GM19035 (cell line): ENCODE results near the gene NCOA3.

Experiments used
- ATAC-seq: cut with Tn5 transposase; IDR thresholded peaks from one replicate; pipeline ENCODE4 v1.9.1; 2021; ENCODE audit not compliant: unreplicated experiment

Gene NCOA3

GRCh38 chr20:47675190-47676142 lies 173.8 kb downstream of the NCOA3 start:
- ATAC-seq = no peak

DNA sequence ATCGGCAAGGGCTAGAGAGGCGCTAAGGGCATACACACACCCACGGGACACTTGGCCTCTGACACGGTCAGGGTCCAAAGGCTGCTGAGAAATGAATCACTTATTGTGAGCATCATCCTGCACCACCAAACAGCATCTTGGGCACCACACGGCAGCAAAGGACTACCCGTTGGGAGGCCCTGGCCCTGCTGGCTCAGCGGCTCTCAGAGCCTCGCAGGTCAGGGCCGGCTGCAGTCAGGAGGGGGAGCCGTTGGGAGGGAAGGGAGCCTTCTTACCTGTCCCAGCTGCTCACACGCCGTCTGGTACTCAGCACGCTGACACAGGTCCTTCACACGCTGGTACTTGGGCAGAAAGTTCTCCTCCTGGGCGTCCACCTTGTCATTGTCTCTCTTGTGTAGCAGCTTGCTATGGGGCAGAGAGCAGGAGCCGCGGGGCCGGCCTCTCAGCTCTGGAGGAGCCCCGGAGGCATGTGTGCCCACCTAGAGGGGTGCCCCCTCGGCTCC lies 174.6 kb downstream of the NCOA3 start:
- ATAC-seq = no peak

- ATAC-seq = no peak
Measured at GRCh38 chr20:47676912-47677634, 175.4 kb downstream of the NCOA3 start.

DNA sequence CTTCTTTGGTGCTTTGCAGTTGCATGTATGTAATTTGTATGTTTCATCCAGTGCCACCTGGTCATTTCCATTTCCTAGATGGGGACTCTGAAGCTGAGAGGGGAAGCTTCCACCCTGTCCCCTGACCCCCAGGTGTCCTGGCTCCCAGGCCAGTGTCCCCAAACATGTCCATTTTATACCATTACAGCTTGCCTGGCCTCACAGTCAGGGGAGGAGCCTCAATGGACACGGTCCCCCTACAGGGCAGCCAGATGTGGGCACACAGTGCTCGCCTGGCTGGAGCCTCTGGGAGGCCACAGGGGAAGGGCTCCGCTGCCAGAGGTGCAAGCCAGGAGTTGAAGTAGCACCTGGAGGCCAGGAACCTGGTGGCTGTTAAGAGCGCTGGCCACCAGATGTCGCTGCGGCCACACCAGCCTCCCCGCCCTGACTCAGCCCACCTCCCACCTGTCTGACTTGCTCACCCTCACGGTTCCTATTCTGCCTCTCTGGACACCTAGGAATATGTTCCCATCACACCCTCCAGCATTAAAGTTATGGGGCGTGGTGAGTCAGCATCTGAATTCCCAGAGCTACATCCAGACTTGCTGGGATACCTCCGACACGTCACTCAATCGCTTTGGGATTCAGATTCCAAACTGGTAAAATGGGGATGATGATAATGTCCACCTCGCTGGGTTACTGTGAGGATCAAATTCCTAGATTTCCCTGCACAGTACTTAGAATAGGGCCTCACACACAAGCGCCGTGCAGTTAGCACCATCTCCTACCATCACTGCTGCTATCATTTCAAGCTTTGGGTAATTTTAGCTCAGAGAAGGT lies 176.2 kb downstream of the NCOA3 start:
- ATAC-seq = no peak

GRCh38 chr20:47678536-47678935 lies 176.8 kb downstream of the NCOA3 start:
- ATAC-seq = no peak

- no peak for ATAC-seq
Measured at GRCh38 chr20:47679462-47679861, 177.8 kb downstream of the NCOA3 start.

DNA sequence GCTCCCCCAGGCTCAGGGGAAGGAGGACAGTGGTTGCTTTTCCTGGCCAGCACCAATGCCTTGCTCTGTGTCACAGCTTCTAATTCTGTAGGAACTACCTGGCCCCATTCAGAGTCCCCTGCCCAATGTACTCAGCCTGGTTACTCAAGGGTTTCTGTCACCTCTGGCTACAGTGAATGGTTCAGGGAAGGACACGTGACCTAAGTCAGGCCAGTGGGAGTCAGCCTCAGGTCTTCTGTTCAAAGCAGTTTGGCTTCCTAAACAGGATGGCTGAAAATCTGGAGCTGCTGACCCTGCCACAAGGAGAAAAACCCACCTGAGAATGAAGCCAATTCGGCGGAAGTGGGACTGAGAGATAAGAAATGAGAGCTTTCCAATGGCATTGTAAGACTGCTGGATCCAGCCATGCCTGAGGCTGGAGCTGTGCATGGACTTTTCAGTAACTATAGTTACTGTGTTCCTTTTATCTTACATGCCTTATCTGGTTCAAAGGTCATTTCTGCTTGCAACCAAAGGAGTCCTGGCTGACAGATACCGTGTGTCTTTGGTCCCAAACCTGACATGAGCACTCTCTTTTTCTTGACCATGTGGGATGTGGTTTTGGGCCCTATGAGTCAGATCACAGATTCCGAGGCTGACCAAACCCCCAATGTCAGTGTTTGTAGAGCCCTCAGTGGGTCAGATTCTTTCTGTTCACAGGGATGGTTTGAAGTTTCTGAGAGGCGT lies 179.3 kb downstream of the NCOA3 start:
- ATAC-seq = no peak

DNA sequence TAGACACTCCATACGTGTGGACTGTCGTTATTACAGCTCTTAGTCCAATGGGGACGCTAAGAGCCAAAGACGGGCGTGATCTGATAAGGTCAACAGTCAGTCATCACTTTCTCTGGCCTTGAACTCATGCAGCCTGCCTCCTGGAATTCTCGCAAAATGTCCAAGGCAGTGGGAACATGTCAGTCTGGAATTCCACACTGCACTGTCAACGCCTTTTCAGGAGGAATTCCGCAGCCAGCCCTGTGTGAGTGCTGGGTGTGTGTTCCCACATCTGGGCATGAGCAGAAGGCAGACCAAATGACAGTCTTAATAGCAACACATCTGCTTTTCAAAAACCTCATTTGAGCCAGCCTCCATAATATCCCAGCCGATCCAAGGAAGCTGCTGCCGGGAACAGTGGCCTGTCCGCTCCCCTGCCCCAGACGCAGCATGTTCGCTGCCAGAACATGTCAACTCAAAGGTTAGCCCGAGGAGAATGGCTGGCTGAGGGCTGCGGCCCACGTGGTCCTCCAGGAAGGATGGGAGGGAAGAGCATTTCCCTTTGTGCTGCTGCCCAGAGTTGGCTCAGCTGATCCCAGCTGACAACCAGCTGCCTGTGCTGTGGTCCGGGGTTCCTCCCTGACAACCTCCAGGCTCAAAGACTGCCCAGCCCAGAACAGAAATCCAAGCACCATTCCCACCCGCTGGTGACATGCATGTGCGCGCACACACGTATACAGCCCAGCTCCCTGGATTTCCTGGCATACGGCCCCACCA lies 180.5 kb downstream of the NCOA3 start:
- ATAC-seq = no peak

- no peak for ATAC-seq
Measured at GRCh38 chr20:47682916-47683315, 181.2 kb downstream of the NCOA3 start.

GRCh38 chr20:47684306-47685080 lies 182.8 kb downstream of the NCOA3 start:
- no peak for ATAC-seq

DNA sequence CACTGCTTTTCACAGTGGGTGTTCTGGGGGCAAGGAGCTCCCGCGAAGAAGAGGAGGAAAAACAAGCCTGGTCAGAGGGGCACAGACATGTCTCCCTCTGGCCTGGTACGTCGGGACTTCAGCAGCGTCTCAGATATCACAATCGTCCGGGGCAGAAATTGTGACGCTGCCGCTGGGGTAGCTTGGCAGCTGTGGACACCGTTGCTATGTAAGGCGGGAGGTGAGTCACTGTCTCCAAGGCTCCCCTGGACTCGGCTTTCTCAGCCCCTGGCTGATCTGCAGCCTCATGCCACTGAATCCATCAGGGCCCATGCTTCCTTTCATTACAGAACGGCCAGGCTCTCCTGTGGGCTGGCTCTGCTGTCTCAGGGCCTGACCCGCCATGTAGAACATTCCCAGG lies 184.9 kb downstream of the NCOA3 start:
- ATAC-seq = no peak

GRCh38 chr20:47687095-47687987 lies 185.7 kb downstream of the NCOA3 start:
- ATAC-seq = no peak

GRCh38 chr20:47688385-47689381 lies 187.0 kb downstream of the NCOA3 start:
- ATAC-seq = no peak

- ATAC-seq = no peak
Measured at GRCh38 chr20:47689731-47690130, 188.0 kb downstream of the NCOA3 start.

GRCh38 chr20:47691625-47692024 lies 189.9 kb downstream of the NCOA3 start:
- ATAC-seq = no peak

DNA sequence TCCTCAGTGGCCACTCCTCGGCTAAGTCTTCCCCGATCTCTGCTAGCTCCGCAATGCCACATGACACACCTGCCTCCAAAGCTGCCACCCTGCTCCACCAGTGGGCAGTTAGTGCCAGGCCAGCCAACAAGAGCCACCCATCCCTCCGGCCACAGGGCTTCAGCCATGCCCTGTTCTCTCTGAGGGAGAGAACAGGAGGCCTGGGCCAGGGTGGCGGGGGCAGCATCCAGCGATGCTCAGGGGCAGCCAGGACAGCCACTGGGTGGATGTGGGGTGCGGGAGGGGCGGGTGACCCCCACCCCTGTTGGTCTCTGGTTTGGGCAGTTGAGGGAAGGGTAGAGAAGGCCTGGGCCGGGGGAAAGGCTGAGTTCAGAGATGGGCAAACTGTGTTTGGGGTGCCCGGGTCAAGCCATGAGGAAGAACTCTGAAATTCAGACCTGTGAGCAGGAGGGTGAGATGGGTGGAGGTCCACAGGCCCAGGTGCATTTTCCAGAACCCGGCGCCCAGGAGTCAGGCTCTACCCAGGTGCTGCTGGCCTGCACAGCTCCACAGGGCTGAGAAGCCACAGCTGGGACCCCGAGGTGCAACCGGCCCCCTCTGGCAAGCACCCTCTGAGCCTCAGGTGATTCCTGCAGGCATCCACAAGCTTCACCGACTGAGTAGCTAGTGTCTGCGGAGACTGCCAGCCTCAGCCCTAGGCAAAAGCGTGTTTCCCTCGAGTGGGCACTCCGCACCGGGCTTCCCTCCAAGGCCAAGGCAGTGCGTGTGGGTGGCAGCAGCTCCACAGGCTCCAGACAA lies 192.5 kb downstream of the NCOA3 start:
- no peak for ATAC-seq
